ENCODE measurements around the gene DACH1. TPM values are rescaled to one million over a fixed set of nuclear protein-coding genes. Genes with fewer than 3 reads are reported as not detected.

Gene DACH1
- total and polyA plus RNA-seq, 2 of the 8 experiments (the other 6 are each of a cell fraction or from before 2014, with no cell fraction given), result 0.12 to 0.67 TPM

DNA sequence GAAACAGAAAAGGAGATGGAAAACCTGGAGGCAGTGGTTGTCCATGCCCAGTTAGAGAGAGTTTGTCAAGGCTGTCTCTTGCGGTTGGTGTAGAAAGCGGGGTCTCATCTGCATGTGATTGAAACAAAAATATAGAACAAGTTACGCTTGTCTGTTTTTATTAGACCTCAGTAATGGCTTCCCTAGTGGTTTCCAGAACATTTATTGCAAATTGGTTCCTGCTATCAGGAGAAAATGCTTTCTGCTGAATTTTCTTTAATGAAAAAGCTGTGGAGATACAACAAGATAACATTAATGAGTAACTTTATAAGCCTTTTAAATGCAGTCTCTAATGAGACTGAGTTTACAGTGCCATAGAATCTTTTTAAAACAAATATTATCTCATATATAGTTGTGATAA lies 378.0 kb downstream of the DACH1 start:
- Histone ChIP-seq H3K56ac (replicated peaks; ENCODE audit: insufficient read length, low read depth, low read length) (no peak overlapping the region), H2AK5ac (ENCODE audit: low read depth, low read length) (no peak overlapping the region), H3K18ac (ENCODE audit: extremely low read depth, low read length) (no peak overlapping the region), H3K4me2 (ENCODE audit: insufficient read depth in 1 of 2, low read depth in 2 of 2, low read length in 2 of 2) (no peak overlapping the region), H2BK5ac (ENCODE audit: low read depth, low read length) (no peak overlapping the region), H2BK12ac (ENCODE audit: low read depth, low read length) (no peak overlapping the region), H4K8ac (ENCODE audit: extremely low read depth, insufficient read depth, low read length) (no peak overlapping the region), H3K4ac (replicated peaks; ENCODE audit: insufficient read length, low read depth, low read length) (no peak overlapping the region), H3K4me3 (ENCODE audit: extremely low read depth in 1 of 4, insufficient read depth in 2 of 4, low read depth in 3 of 4, low read length in 4 of 4) (no peak overlapping the region), H3K23me2 (ENCODE audit: low read depth, low read length) (no peaks in the 10 kb centered on the region), H3K36me3 (ENCODE audit: control insufficient read depth in 2 of 4, insufficient read depth in 4 of 4, low read length in 3 of 4) (no peaks in the 10 kb centered on the region), H3K79me1 (ENCODE audit: low read depth, low read length) (no peaks in the 10 kb centered on the region), H4K20me1 (replicated peaks in 1 of 2; ENCODE audit: control insufficient read depth in 1 of 2, insufficient read depth in 2 of 2, low read length in 2 of 2) (no peaks in the 10 kb centered on the region), H2AFZ (ENCODE audit: low read length) (no peak overlapping the region), H2BK15ac (ENCODE audit: low read length) (no peak overlapping the region), H3K79me2 (ENCODE audit: control insufficient read depth in 1 of 2, insufficient read depth in 2 of 2, low read length in 2 of 2) (no peaks in the 10 kb centered on the region), H3K9ac (replicated peaks in 1 of 4; ENCODE audit: extremely low read depth in 1 of 4, low read depth in 3 of 4, low read length in 3 of 4) (no peak overlapping the region), H3K4me1 (replicated peaks in 1 of 4; ENCODE audit: control insufficient read depth in 3 of 4, insufficient read depth in 4 of 4, low read length in 3 of 4) (no peaks in the 10 kb centered on the region), H4K91ac (replicated peaks; ENCODE audit: insufficient read length, low read length) (no peak overlapping the region), H3K9me3 (ENCODE audit: insufficient read depth in 2 of 2, low read depth in 1 of 2, low read length in 1 of 2) (no peaks in the 10 kb centered on the region), H3K27ac (ENCODE audit: low read depth, low read length) (no peak overlapping the region), H4K5ac (ENCODE audit: insufficient read length, low read depth, low read length) (no peak overlapping the region), H3K27me3 (replicated peaks in 1 of 4; ENCODE audit: control insufficient read depth in 3 of 4, extremely low read depth in 1 of 4, insufficient read depth in 3 of 4, low read length in 3 of 4) (no peaks in the 10 kb centered on the region), H3K23ac (ENCODE audit: insufficient read length) (no peak overlapping the region), H3K14ac (ENCODE audit: insufficient read length) (no peak overlapping the region), H2BK120ac (replicated peaks; ENCODE audit: low read depth, low read length) (no peak overlapping the region), H2BK20ac (ENCODE audit: low read length) (no peak overlapping the region)
- 95% methylated on average over 3 of the region's 3 CpGs; no CpG with 5 or more reads in 1 of the 2 experiments for WGBS, 2 experiments (ENCODE audit: extremely low coverage in 1 of 2, insufficient coverage in 1 of 2, insufficient read length in 1 of 2, insufficient replicate concordance in 2 of 2, low coverage in 1 of 2, low lambda C conversion rate in 2 of 2, missing lambda C conversion rate in 1 of 2)
- FAIRE-seq, result no peak
- no peak for DNase-seq (ENCODE audit: low read depth in 1 of 2, low spot score in 2 of 2)
- POLR2A ChIA-PET (ENCODE audit: partially characterized antibody), result no interaction called here
- TF ChIP-seq SRF (IDR thresholded peaks at IDR 0.05; ENCODE audit: low read depth, low read length) (no peak), MAFK (IDR thresholded peaks at IDR 0.05; ENCODE audit: low read depth, low read length) (no peak), RBBP5 (IDR thresholded peaks at IDR 0.05; ENCODE audit: borderline replicate concordance, low read depth, low read length) (no peak), BCL11A (IDR thresholded peaks at IDR 0.05; ENCODE audit: low read depth in 2 of 2, low read length in 2 of 2) (no peak)
- CTCF ChIA-PET (ENCODE audit: partially characterized antibody), result interaction anchor here (1.5 to 1.6 kb wide), 2 partner anchors 8 to 390 kb away, joined by 3 read pairs; no protein-coding TSS in a partner anchor

Measured in H1 (cell line).